ENCODE data around the gene ATP5MG. TPM values are rescaled to one million over a fixed set of nuclear protein-coding genes. Genes with fewer than 3 reads are reported as not detected.

ATP5MG gene
- polyA plus RNA-seq, 2 of the 4 experiments (the other 2 are of a cell fraction) = 337 to 438 TPM

DNA sequence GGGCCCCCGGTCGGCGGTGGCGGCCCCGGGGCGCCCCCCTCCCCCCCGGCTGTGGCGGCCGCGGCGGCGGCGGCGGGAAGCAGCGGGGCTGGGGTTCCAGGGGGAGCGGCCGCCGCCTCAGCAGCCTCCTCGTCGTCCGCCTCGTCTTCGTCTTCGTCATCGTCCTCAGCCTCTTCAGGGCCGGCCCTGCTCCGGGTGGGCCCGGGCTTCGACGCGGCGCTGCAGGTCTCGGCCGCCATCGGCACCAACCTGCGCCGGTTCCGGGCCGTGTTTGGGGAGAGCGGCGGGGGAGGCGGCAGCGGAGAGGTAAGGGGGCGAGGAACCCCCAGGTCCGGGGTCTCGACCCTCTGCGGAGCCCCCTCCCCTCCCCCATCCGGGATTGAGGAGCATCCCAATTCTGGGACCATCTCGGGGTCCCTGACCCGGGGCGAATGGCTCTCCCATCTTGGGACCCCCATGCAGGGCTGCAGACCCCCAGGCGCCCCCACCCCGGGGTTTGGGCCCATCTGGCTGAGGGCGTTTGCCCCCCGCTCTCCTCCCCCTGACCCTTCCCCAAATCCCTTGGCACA is 35.3 kb downstream of the ATP5MG start:
- no peak for DNase-seq (ENCODE audit: low read depth in 1 of 2, low spot score in 1 of 2)

More for the DNA sequence above, 35.3 kb downstream of the ATP5MG start:
- peak overlapping the region; percentile 93 to 99 for H3K27ac ChIP-seq
- no CpG with 5 or more reads among the region's 55 CpGs for WGBS (ENCODE audit: missing lambda C conversion rate)
- H3K9me3 ChIP-seq = no peaks in the 10 kb centered on the region
- ChIA-PET CTCF (no interaction called here), POLR2A (interaction anchor here (0.5 to 1.2 kb wide), 5 partner anchors 7 to 52 kb away, joined by 3 to 5 read pairs (median 3); no protein-coding TSS in a partner anchor)
- peak overlapping the region; percentile 77 for H3K4me2 ChIP-seq
- peaks cover 28% of the 10 kb centered on the region; the same call in 2 of the 3 replicates for H3K4me1 ChIP-seq
- peak overlapping the region; percentile 95 for H3K4me3 ChIP-seq
- FAIRE-seq (no peak), ATAC-seq (peak; percentile 4 to 22; a peak in 5 of 6 replicates)
- no peak for TF ChIP-seq NFE2L2 (conservative IDR thresholded peaks at IDR 0.05; ENCODE audit: low read length)
- TF ChIP-seq POLR2AphosphoS2 (conservative IDR thresholded peaks at IDR 0.05; ENCODE audit: low read length) = no peak
- TF ChIP-seq RFX5 (IDR thresholded peaks at IDR 0.05) = no peak
- TF ChIP-seq, protein P1, sequence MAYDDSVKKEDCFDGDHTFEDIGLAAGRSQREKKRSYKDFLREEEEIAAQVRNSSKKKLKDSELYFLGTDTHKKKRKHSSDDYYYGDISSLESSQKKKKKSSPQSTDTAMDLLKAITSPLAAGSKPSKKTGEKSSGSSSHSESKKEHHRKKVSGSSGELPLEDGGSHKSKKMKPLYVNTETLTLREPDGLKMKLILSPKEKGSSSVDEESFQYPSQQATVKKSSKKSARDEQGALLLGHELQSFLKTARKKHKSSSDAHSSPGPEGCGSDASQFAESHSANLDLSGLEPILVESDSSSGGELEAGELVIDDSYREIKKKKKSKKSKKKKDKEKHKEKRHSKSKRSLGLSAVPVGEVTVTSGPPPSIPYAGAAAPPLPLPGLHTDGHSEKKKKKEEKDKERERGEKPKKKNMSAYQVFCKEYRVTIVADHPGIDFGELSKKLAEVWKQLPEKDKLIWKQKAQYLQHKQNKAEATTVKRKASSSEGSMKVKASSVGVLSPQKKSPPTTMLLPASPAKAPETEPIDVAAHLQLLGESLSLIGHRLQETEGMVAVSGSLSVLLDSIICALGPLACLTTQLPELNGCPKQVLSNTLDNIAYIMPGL (CRISPR knock-in tag; IDR thresholded peaks at IDR 0.05; ENCODE audit: borderline replicate concordance) = no peak
- TF ChIP-seq, protein P2, sequence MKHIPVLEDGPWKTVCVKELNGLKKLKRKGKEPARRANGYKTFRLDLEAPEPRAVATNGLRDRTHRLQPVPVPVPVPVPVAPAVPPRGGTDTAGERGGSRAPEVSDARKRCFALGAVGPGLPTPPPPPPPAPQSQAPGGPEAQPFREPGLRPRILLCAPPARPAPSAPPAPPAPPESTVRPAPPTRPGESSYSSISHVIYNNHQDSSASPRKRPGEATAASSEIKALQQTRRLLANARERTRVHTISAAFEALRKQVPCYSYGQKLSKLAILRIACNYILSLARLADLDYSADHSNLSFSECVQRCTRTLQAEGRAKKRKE (CRISPR knock-in tag; IDR thresholded peaks at IDR 0.05; ENCODE audit: low read depth) = no peak
- no peak for TF ChIP-seq NPAS2 (CRISPR knock-in tag; IDR thresholded peaks at IDR 0.05; ENCODE audit: borderline replicate concordance)
- no peak for TF ChIP-seq TFCP2L1 (CRISPR knock-in tag; IDR thresholded peaks at IDR 0.05)
- no peak for TF ChIP-seq HOXB13 (CRISPR knock-in tag; IDR thresholded peaks at IDR 0.05; ENCODE audit: low read depth)
- TF ChIP-seq, protein P3, sequence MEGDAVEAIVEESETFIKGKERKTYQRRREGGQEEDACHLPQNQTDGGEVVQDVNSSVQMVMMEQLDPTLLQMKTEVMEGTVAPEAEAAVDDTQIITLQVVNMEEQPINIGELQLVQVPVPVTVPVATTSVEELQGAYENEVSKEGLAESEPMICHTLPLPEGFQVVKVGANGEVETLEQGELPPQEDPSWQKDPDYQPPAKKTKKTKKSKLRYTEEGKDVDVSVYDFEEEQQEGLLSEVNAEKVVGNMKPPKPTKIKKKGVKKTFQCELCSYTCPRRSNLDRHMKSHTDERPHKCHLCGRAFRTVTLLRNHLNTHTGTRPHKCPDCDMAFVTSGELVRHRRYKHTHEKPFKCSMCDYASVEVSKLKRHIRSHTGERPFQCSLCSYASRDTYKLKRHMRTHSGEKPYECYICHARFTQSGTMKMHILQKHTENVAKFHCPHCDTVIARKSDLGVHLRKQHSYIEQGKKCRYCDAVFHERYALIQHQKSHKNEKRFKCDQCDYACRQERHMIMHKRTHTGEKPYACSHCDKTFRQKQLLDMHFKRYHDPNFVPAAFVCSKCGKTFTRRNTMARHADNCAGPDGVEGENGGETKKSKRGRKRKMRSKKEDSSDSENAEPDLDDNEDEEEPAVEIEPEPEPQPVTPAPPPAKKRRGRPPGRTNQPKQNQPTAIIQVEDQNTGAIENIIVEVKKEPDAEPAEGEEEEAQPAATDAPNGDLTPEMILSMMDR (IDR thresholded peaks at IDR 0.05) = no peak
- no peak for TF ChIP-seq USF2 (IDR thresholded peaks at IDR 0.05)
- no peak for TF ChIP-seq ELK1 (IDR thresholded peaks at IDR 0.05; ENCODE audit: low read depth, low read length)
- TF ChIP-seq ZNF302 (CRISPR knock-in tag; IDR thresholded peaks at IDR 0.05) = no peak
- no peak for TF ChIP-seq GATA3 (IDR thresholded peaks at IDR 0.05; ENCODE audit: borderline replicate concordance)
- no peak for TF ChIP-seq RARB (CRISPR knock-in tag; IDR thresholded peaks at IDR 0.05)
- TF ChIP-seq, protein P4, sequence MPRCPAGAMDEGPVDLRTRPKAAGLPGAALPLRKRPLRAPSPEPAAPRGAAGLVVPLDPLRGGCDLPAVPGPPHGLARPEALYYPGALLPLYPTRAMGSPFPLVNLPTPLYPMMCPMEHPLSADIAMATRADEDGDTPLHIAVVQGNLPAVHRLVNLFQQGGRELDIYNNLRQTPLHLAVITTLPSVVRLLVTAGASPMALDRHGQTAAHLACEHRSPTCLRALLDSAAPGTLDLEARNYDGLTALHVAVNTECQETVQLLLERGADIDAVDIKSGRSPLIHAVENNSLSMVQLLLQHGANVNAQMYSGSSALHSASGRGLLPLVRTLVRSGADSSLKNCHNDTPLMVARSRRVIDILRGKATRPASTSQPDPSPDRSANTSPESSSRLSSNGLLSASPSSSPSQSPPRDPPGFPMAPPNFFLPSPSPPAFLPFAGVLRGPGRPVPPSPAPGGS (IDR thresholded peaks at IDR 0.05) = no peak
- TF ChIP-seq PHF8 (IDR thresholded peaks at IDR 0.05; ENCODE audit: borderline replicate concordance, low read depth) = no peak
- TF ChIP-seq HDAC2 (IDR thresholded peaks at IDR 0.05) = no peak
- no peak for TF ChIP-seq KDM5A (IDR thresholded peaks at IDR 0.05)
- TF ChIP-seq FOSL2 (IDR thresholded peaks at IDR 0.05) = no peak
- no peak for TF ChIP-seq FOSL2 (CRISPR knock-in tag; IDR thresholded peaks at IDR 0.05)
- TF ChIP-seq ZFP36 (IDR thresholded peaks at IDR 0.05; ENCODE audit: borderline replicate concordance, partially characterized antibody) = no peak

Measured in A549 (cell line).